MG63 (cell line): Measurements from ENCODE around the gene DZANK1. TPM values are rescaled to one million over a fixed set of nuclear protein-coding genes. Genes with fewer than 3 reads are reported as not detected.
"Not testable (repeated sequence)": the region's sequence is repeated elsewhere in the genome, so short reads cannot be mapped to it uniquely, and the experiment has no call there.

Experiments
- DNase-seq: peaks from one replicate; pipeline ENCODE4 v3.0.0-alpha.2; 2020
- H3K27me3 ChIP-seq: fragments of 250-450 bp; sonication (Bioruptor Pico); 2 replicates; pipeline ENCODE4 v1.5.1; 2020; ENCODE audit warnings: mild to moderate bottlenecking, moderate library complexity
- H3K36me3 ChIP-seq: fragments of 250-450 bp; sonication (Bioruptor Pico); 2 replicates; pipeline ENCODE4 v1.5.1; 2020; ENCODE audit warnings: mild to moderate bottlenecking, moderate library complexity
- H3K4me3 ChIP-seq: fragments of 250-450 bp; sonication (Bioruptor Pico); 2 replicates; pipeline ENCODE4 v1.5.1; 2020; ENCODE audit warnings: mild to moderate bottlenecking, moderate library complexity
- H3K9me3 ChIP-seq: fragments of 250-450 bp; sonication (Bioruptor Pico); 2 replicates; pipeline ENCODE4 v1.5.1; 2020; ENCODE audit warnings: mild to moderate bottlenecking, moderate library complexity
- total RNA-seq: library from RNA; depleted of rRNA; stranded (reverse); fragments of >200 nt; shearing (Covaris generic); gene quantifications from 2 replicates; pipeline ENCODE4 v1.2.3, GENCODE V29; 2014; ENCODE audit warnings: low replicate concordance; rRNA removed

Gene DZANK1
- total RNA-seq, 1 experiment from 2014 or later: 0.40 TPM

- DNase-seq: no peak
- Histone ChIP-seq H3K9me3 (no peaks in the 10 kb centered on the region), H3K4me3 (no peak overlapping the region), H3K36me3 (no peaks in the 10 kb centered on the region), H3K27me3 (no peaks in the 10 kb centered on the region)
Measured at GRCh38 chr20:18360635-18361034, 106.2 kb downstream of the DZANK1 start.

GRCh38 chr20:18359854-18360253 lies 107.0 kb downstream of the DZANK1 start:
- no peak for DNase-seq
- Histone ChIP-seq H3K36me3 (no peaks in the 10 kb centered on the region), H3K9me3 (no peaks in the 10 kb centered on the region), H3K27me3 (no peaks in the 10 kb centered on the region), H3K4me3 (no peak overlapping the region)

DNA sequence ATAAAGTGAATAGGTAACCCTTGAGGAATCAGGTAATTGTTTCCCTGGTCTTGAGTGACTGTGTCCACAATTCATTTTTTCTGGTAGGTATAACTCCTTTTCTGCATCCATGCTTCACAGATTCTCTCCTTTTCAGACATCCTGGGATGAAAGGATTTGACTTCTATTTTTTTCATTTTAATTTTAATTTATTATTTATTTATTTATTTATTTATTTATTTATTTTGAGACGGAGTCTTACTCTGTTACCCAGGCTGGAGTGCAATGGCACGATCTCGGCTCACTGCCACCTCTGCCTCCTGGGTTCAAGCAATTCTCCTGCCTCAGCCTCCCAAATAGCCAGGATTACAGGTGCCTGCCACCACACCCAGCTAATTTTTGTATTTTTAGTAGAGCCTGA lies 117.1 kb downstream of the DZANK1 start:
- H3K9me3 ChIP-seq, H3K27me3 ChIP-seq, H3K36me3 ChIP-seq, DNase-seq, H3K4me3 ChIP-seq: not testable (repeated sequence)

Other genes with a start within 250 kb of the DZANK1 start
- gene ZNF133, start 178.5 kb downstream of the DZANK1 start, total RNA-seq: 3.7 and 5.4 TPM in 2 replicates
- 7.7 and 12.6 TPM in 2 replicates for gene POLR3F, start 360 bp upstream of the DZANK1 start, total RNA-seq
- 13.2 and 19.5 TPM in 2 replicates for gene RBBP9, start 30.2 kb upstream of the DZANK1 start, total RNA-seq
- gene SEC23B, start 40.9 kb upstream of the DZANK1 start, total RNA-seq: 24.2 and 27.1 TPM in 2 replicates
- 32.8 and 200 TPM in 2 replicates for gene SMIM26, start 100.4 kb upstream of the DZANK1 start, total RNA-seq
- 48.2 and 66.9 TPM in 2 replicates for gene DTD1, start 121.0 kb upstream of the DZANK1 start, total RNA-seq